Tibial nerve (tissue), 4 donors: Measurements from ENCODE around the gene RPLP2. TPM values are rescaled to one million over a fixed set of nuclear protein-coding genes. Genes with fewer than 3 reads are reported as not detected.

ENCODE experiments used
- DNase-seq, 2 donors: peaks; one replicate each; pipeline ENCODE4 v3.0.0-alpha.2; 2019; ENCODE audit warnings: low spot score in 2 of 2
- H3K27ac ChIP-seq, 4 donors: fragments of 200-600 bp; sonication (generic) in 3 of 4; one replicate each; pipeline ENCODE4 v1.5.1; 2017 to 2019; ENCODE audit warnings: mild to moderate bottlenecking in 1 of 4
- H3K27me3 ChIP-seq, 2 donors: fragments of 200-600 bp; sonication (generic) in 1 of 2; one replicate each; pipeline versions ENCODE4 v1.5.1 to v1.6.0; 2017 to 2019
- H3K36me3 ChIP-seq, 3 donors: fragments of 200-600 bp; sonication (generic); one replicate each; pipeline ENCODE4 v1.5.1; 2018 to 2019
- H3K4me1 ChIP-seq, 4 donors: fragments of 200-600 bp; sonication (generic) in 3 of 4; one replicate each; pipeline ENCODE4 v1.5.1; 2017 to 2019
- H3K4me3 ChIP-seq, 4 donors: fragments of 200-600 bp; sonication (generic) in 3 of 4; one replicate each; pipeline ENCODE4 v1.5.1; 2017 to 2019; ENCODE audit warnings: mild to moderate bottlenecking in 1 of 4, moderate library complexity in 1 of 4
- H3K9me3 ChIP-seq, 4 donors: fragments of 200-600 bp; sonication (generic) in 3 of 4; one replicate each; pipeline ENCODE4 v1.5.1; 2017 to 2019
- CTCF ChIP-seq, 5 experiments: fragments of 200-600 bp in 3 of 5; fragments of 450-650 bp in 2 of 5; sonication (generic) in 3 of 5; IDR thresholded peaks; one replicate each; pipeline ENCODE4 v1.5.1; 2016 to 2019; ENCODE audit warnings: antibody characterized with exemption in 5 of 5, mild to moderate bottlenecking in 3 of 5, moderate library complexity in 2 of 5
- EP300 ChIP-seq, 2 donors: sonication (generic); formaldehyde crosslinking; IDR thresholded peaks; one replicate each; pipeline ENCODE4 v1.6.1; 2017; ENCODE audit warnings: antibody characterized with exemption in 2 of 2, mild to moderate bottlenecking in 1 of 2
- POLR2A ChIP-seq, 2 donors: fragments of 450-650 bp; IDR thresholded peaks; one replicate each; pipeline ENCODE4 v1.6.1; 2017; ENCODE audit warnings: antibody characterized with exemption in 2 of 2, mild to moderate bottlenecking in 2 of 2, moderate library complexity in 2 of 2
- WGBS, 2 donors: methylation state at CpG; one replicate each; pipeline ENCODE4 v1.1.5; 2018; 5-methylcytosine and 5-hydroxymethylcytosine counted together
- total RNA-seq, 4 donors: library from RNA; depleted of rRNA; stranded (reverse); fragments of >200 nt; gene quantifications; one replicate each; pipeline ENCODE4 v1.1.0, GENCODE V29; 2016

RPLP2 gene
- total RNA-seq, 4 donors from 2014 or later, result 404 to 765 (median 584) TPM

GRCh38 chr11:829176-829846 lies 19.5 kb downstream of the RPLP2 start:
- Histone ChIP-seq H3K4me1 (peaks cover 0 to 74% (median 54%) of the 10 kb centered on the region in 4 donors), H3K27me3 (peaks cover 0 to 59% of the 10 kb centered on the region in 2 donors), H3K4me3 (peak overlapping the region in 3 of 4 donors; percentile 22 to 44 (median 34)), H3K9me3 (no peaks in the 10 kb centered on the region), H3K36me3 (peaks cover 0 to 16% (median 12%) of the 10 kb centered on the region in 3 donors), H3K27ac (peak overlapping the region in 3 of 4 donors; percentile 3 to 65 (median 32))
- TF ChIP-seq CTCF (IDR thresholded peaks at IDR 0.05) (no peak), POLR2A (IDR thresholded peaks at IDR 0.05) (no peak), EP300 (IDR thresholded peaks at IDR 0.05) (no peak)
- DNase-seq, result no peak
- 19 to 28% methylated on average over 8 to 40 of the region's 40 CpGs for WGBS, 2 donors

- H3K27me3 ChIP-seq, result peaks cover 0 to 59% of the 10 kb centered on the region in 2 donors
- peak overlapping the region in 3 of 4 donors; percentile 2 to 32 (median 28) for H3K27ac ChIP-seq
- no peak for DNase-seq
- peaks cover 0 to 79% (median 60%) of the 10 kb centered on the region in 4 donors for H3K4me1 ChIP-seq
- peaks cover 0 to 11% (median 6%) of the 10 kb centered on the region in 3 donors for H3K36me3 ChIP-seq
- TF ChIP-seq CTCF (IDR thresholded peaks at IDR 0.05) (no peak), POLR2A (IDR thresholded peaks at IDR 0.05) (peak in 1 of 2 donors; percentile 32), EP300 (IDR thresholded peaks at IDR 0.05) (no peak)
- 3 to 12% methylated on average over 17 to 39 of the region's 39 CpGs for WGBS, 2 donors
- peak overlapping the region; percentile 20 to 44 (median 28) for H3K4me3 ChIP-seq
- H3K9me3 ChIP-seq, result no peaks in the 10 kb centered on the region
Observed at GRCh38 chr11:829847-830294, 20.1 kb downstream of the RPLP2 start.

GRCh38 chr11:830295-831117 lies 20.7 kb downstream of the RPLP2 start:
- Histone ChIP-seq H3K27ac (peak overlapping the region in 2 of 4 donors; percentile 5 to 93), H3K4me3 (peak overlapping the region; percentile 20 to 44 (median 28)), H3K36me3 (peaks cover 0 to 4% (median 0%) of the 10 kb centered on the region in 3 donors), H3K9me3 (no peaks in the 10 kb centered on the region), H3K27me3 (peaks cover 0 to 57% of the 10 kb centered on the region in 2 donors), H3K4me1 (peaks cover 0 to 86% (median 66%) of the 10 kb centered on the region in 4 donors)
- DNase-seq, result no peak
- TF ChIP-seq EP300 (IDR thresholded peaks at IDR 0.05) (no peak), POLR2A (IDR thresholded peaks at IDR 0.05) (no peak), CTCF (IDR thresholded peaks at IDR 0.05) (no peak)
- 2 to 9% methylated on average over 42 to 56 of the region's 78 CpGs for WGBS, 2 donors

- DNase-seq, result no peak
- Histone ChIP-seq H3K36me3 (peaks cover 0 to 7% (median 0%) of the 10 kb centered on the region in 3 donors), H3K9me3 (no peaks in the 10 kb centered on the region), H3K27me3 (peaks cover 0 to 49% of the 10 kb centered on the region in 2 donors), H3K4me3 (peak overlapping the region in 1 of 4 donors; percentile 22), H3K27ac (peak overlapping the region in 2 of 4 donors; percentile 5 to 93), H3K4me1 (peaks cover 0 to 92% (median 66%) of the 10 kb centered on the region in 4 donors)
- WGBS, 2 donors, result 53 to 70% methylated on average over 22 to 29 of the region's 31 CpGs
- TF ChIP-seq POLR2A (IDR thresholded peaks at IDR 0.05) (no peak), EP300 (IDR thresholded peaks at IDR 0.05) (no peak), CTCF (IDR thresholded peaks at IDR 0.05) (no peak)
Observed at GRCh38 chr11:831118-831864, 21.5 kb downstream of the RPLP2 start.
